Mesothelial cell of epicardium (in vitro differentiated cells): ENCODE results near the gene TPK1. TPM values are rescaled to one million over a fixed set of nuclear protein-coding genes. Genes with fewer than 3 reads are reported as not detected.

Experiments used
- DNase-seq, 2 experiments: peaks; one replicate each; pipeline ENCODE4 v3.0.0; 2021; ENCODE audit warnings: low spot score in 2 of 2; ENCODE audit not compliant: unreplicated experiment in 2 of 2
- H3K27ac Mint-ChIP-seq: 2 replicates; pipeline ENCODE4 v1.8.0; 2021; ENCODE audit warnings: mixed read lengths
- H3K27me3 Mint-ChIP-seq: 2 replicates; pipeline ENCODE4 v1.8.0; 2021; ENCODE audit warnings: low read depth, mixed read lengths
- H3K36me3 Mint-ChIP-seq: 2 replicates; pipeline ENCODE4 v1.8.0; 2021; ENCODE audit warnings: mixed read lengths
- H3K4me1 Mint-ChIP-seq: 2 replicates; pipeline ENCODE4 v1.8.0; 2021; ENCODE audit warnings: mixed read lengths
- H3K4me3 Mint-ChIP-seq: 2 replicates; pipeline ENCODE4 v1.8.0; 2021; ENCODE audit warnings: mild to moderate bottlenecking, moderate library complexity, mixed read lengths
- H3K9me3 Mint-ChIP-seq: 2 replicates; pipeline ENCODE4 v1.8.0; 2021; ENCODE audit warnings: mixed read lengths
- CTCF ChIP-seq: fragments of 200-600 bp; sonication (generic); IDR thresholded peaks from one replicate; pipeline ENCODE4 v1.5.0; 2021; ENCODE audit warnings: antibody characterized with exemption; ENCODE audit not compliant: unreplicated experiment
- total RNA-seq: library from RNA; stranded (reverse); gene quantifications from 3 replicates; pipeline ENCODE4 v1.2.1, GENCODE V29; 2021

TPK1 gene
- total RNA-seq, 1 donor from 2014 or later, result 3.3 TPM

GRCh38 chr7:144854839-144855424 is 19.1 kb upstream of the TPK1 start:
- no peak for DNase-seq
- Mint-ChIP-seq H3K4me3 (no peak overlapping the region), H3K9me3 (peaks cover 4% of the 10 kb centered on the region), H3K27ac (no peak overlapping the region), H3K27me3 (no peaks in the 10 kb centered on the region), H3K4me1 (peaks cover 11% of the 10 kb centered on the region), H3K36me3 (no peaks in the 10 kb centered on the region)
- peak; percentile 65 for TF ChIP-seq CTCF

- Mint-ChIP-seq H3K36me3 (peaks cover 2% of the 10 kb centered on the region), H3K27me3 (no peaks in the 10 kb centered on the region), H3K9me3 (peaks cover 9% of the 10 kb centered on the region), H3K4me1 (peaks cover 11% of the 10 kb centered on the region), H3K4me3 (no peak overlapping the region), H3K27ac (no peak overlapping the region)
- TF ChIP-seq CTCF, result no peak
- no peak for DNase-seq
Observed at GRCh38 chr7:144853542-144853941, 17.7 kb upstream of the TPK1 start.

- Mint-ChIP-seq H3K4me3 (no peak overlapping the region), H3K27me3 (no peaks in the 10 kb centered on the region)
Observed at GRCh38 chr7:144848078-144848477, 12.2 kb upstream of the TPK1 start.

GRCh38 chr7:144842377-144842851 is 6.6 kb upstream of the TPK1 start:
- no peak for DNase-seq
- Mint-ChIP-seq H3K4me1 (peaks cover 3% of the 10 kb centered on the region), H3K27me3 (no peaks in the 10 kb centered on the region), H3K4me3 (no peak overlapping the region), H3K36me3 (peaks cover 4% of the 10 kb centered on the region), H3K9me3 (peaks cover 34% of the 10 kb centered on the region), H3K27ac (no peak overlapping the region)
- TF ChIP-seq CTCF, result no peak

More at GRCh38 chr7:144848078-144848477, 12.2 kb upstream of the TPK1 start:
- DNase-seq, result no peak
- H3K9me3 Mint-ChIP-seq, result peaks cover 22% of the 10 kb centered on the region
- H3K4me1 Mint-ChIP-seq, result peaks cover 2% of the 10 kb centered on the region
- TF ChIP-seq CTCF, result no peak
- H3K27ac Mint-ChIP-seq, result no peak overlapping the region
- peaks cover 2% of the 10 kb centered on the region for H3K36me3 Mint-ChIP-seq

- Mint-ChIP-seq H3K9me3 (peaks cover 35% of the 10 kb centered on the region), H3K36me3 (peaks cover 4% of the 10 kb centered on the region), H3K4me1 (peaks cover 2% of the 10 kb centered on the region), H3K4me3 (peak overlapping the region; percentile 90), H3K27ac (no peak overlapping the region), H3K27me3 (peaks cover 6% of the 10 kb centered on the region)
- no peak for TF ChIP-seq CTCF
- DNase-seq, result no peak
Observed at GRCh38 chr7:144836545-144836842, 641 bp upstream of the TPK1 start.
